ENCODE measurements around the gene VSIG4. TPM values are rescaled to one million over a fixed set of nuclear protein-coding genes. Genes with fewer than 3 reads are reported as not detected.

VSIG4 gene
- total RNA-seq, 1 donor from 2014 or later: 569 TPM

DNA sequence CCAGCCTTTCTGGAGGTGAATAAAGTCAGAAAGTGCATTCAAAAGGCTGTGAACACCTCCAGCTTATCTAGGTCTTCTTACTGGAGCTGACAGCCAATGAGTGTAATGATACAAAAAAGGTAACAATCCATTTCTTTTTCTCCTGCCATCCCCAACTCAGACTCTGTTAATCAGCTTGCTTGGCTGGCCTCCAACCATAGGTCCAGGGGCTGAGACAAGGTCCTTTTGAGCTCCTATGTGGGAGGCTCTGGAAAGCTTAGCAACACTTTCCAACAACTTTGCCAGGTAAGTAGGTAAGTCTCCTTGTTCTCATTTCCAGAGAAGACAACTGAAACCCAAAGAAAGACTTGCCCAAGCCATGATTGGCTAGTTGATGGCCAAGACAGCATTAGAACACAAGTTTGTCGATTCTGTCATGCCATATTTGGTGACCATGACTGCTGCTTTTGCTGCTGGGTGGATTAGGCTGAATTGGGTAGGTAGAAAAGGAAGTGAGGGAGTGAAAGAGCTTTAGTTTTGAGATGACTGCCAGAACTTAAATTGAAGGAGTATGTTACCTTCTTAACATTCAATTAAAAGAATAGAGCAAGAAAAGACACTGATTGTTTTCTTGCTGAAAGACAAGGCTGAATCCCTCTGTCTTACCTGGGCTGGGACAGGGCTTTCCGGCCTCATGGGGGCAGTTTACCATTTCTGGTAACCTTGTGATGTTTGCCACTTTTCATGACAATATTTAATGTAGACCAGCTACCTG is 22.8 kb downstream of the VSIG4 start:
- no peaks in the 10 kb centered on the region for H3K4me1 ChIP-seq
- no peaks in the 10 kb centered on the region for H3K9me3 ChIP-seq
- H3K36me3 ChIP-seq: no peaks in the 10 kb centered on the region
- no peak for ATAC-seq
- peak overlapping the region; percentile 66 for H3K27ac ChIP-seq
- intact Hi-C loops (cut with DNase I): no loop called here
- peak overlapping the region; percentile 39 for H3K4me3 ChIP-seq
- no peak for DNase-seq
- TF ChIP-seq, protein P1, sequence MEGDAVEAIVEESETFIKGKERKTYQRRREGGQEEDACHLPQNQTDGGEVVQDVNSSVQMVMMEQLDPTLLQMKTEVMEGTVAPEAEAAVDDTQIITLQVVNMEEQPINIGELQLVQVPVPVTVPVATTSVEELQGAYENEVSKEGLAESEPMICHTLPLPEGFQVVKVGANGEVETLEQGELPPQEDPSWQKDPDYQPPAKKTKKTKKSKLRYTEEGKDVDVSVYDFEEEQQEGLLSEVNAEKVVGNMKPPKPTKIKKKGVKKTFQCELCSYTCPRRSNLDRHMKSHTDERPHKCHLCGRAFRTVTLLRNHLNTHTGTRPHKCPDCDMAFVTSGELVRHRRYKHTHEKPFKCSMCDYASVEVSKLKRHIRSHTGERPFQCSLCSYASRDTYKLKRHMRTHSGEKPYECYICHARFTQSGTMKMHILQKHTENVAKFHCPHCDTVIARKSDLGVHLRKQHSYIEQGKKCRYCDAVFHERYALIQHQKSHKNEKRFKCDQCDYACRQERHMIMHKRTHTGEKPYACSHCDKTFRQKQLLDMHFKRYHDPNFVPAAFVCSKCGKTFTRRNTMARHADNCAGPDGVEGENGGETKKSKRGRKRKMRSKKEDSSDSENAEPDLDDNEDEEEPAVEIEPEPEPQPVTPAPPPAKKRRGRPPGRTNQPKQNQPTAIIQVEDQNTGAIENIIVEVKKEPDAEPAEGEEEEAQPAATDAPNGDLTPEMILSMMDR (IDR thresholded peaks at IDR 0.05): no peak
- no peaks in the 10 kb centered on the region for H3K27me3 ChIP-seq (ENCODE audit: low read depth)

DNA sequence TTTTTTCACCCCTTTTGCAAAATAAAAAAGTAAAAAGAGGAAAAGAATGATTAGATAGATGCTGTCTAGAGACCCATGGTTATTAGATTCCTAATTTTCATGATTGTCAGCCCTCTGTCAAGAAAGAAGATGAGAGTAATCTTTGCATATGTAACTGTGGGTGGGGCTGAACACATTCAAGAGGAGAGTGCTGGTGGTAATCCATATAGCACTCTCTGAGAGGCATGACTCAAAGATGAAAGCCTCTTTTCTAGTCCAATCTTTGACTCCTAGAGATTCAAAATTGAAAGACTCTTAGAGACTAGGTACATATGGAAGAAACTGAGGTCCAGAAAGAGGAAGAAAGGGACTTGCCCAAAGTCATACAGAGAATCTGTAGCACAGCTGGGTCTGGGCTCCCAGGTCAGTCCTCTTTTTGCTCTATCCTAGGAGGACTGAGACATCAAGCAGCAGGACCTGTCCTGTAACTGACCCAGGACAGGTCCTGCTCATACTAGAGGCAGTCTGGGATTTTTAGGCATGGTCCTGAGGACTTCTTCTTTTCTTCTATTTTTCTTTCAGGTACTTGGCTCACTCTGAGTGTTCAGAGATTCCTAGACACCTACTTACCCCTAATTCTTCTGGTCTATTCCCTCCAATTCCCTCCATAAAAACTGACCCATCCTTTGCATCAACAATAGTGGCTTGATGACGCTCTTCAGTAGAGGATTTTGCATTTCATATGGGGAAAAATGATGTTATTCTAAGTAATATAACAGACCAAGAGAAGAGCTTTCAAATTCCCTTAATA is 23.8 kb downstream of the VSIG4 start:
- Histone ChIP-seq H3K27ac (peak overlapping the region; percentile 66), H3K36me3 (no peaks in the 10 kb centered on the region), H3K9me3 (no peaks in the 10 kb centered on the region), H3K4me3 (peak overlapping the region; percentile 39), H3K27me3 (ENCODE audit: low read depth) (no peaks in the 10 kb centered on the region), H3K4me1 (no peaks in the 10 kb centered on the region)
- no peak for ATAC-seq
- TF ChIP-seq, protein P1 (IDR thresholded peaks at IDR 0.05): no peak
- no peak for DNase-seq
- intact Hi-C loops (cut with DNase I): no loop called here

DNA sequence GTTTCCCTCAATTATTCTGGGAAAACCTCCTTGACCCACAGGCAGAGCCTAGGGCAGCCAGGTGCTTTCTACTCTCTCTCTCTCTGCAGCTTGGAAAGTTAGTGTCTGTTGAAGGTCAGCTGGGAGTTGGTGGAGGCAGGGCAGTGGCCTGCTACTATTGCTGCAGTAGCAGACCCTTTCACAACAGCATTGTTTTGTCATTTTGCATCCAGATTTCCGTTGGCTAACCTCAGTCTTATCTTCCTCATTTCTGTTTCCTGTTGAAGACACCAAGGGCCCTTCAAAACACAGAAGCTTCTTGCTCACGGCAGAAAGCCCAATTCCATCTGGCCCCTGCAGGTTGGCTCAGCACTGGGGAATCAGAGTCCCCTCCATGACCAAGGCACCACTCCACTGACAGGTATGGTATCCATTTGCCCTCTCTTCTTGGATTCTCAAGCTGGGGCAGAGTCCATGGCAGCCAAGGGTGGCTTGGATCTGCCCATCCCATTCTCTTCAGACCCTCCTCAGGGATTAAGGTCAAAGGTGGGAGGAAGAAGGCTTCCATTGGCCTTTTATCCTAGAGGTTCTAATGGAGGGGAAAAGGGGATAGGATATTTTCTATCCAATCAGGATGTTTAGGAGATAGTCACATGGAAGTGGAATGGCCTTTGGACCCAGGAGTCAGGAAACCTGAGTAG is 24.6 kb downstream of the VSIG4 start:
- H3K9me3 ChIP-seq: no peaks in the 10 kb centered on the region
- H3K27ac ChIP-seq: peak overlapping the region; percentile 66
- H3K36me3 ChIP-seq: no peaks in the 10 kb centered on the region
- ATAC-seq (peak; percentile 46 to 74), DNase-seq (peak; percentile 51)
- H3K4me3 ChIP-seq: peak overlapping the region; percentile 39
- TF ChIP-seq, protein P1 (IDR thresholded peaks at IDR 0.05): no peak
- no peaks in the 10 kb centered on the region for H3K27me3 ChIP-seq (ENCODE audit: low read depth)
- intact Hi-C loops (cut with DNase I): no loop called here
- H3K4me1 ChIP-seq: no peaks in the 10 kb centered on the region

DNA sequence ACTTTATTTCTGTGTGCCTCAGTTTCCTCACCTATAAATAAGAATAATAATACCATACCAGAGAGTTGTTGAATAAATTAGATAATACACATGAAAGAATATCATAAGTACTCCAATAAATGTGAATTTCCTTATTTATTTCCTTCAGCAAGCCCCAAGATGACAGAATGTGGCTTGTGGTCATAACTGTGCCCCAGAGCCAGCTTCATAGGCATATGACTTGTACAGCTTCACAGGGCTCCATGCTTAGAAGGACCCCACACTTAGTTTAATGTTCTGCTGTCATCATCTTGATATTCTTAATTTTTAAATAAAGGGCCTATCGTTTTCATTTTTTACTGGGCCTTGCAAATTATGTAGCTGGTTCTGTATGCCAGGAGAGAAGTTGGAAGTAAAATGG is 25.3 kb downstream of the VSIG4 start:
- no peaks in the 10 kb centered on the region for H3K27me3 ChIP-seq (ENCODE audit: low read depth)
- TF ChIP-seq, protein P1 (IDR thresholded peaks at IDR 0.05): no peak
- intact Hi-C loops (cut with DNase I): no loop called here

DNA sequence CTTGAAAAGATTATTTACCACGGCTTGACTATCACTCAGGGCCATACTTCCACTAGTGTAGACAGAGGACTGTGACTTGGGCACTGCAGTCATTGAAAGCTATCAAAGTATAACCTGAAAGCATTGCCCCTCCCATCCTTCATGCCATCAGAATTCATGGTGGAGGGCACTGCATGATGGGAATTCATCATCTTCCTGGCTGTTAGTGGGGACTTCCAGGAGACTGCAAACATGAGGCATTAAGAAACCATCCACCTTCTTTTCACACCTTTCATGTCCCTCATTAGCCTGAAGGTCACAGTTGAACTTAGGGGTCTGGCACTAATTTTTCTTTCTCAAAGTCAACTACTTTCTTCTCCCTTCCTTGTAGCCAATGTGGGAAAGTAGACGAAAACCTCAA is 25.8 kb downstream of the VSIG4 start:
- peak overlapping the region; percentile 66 for H3K27ac ChIP-seq
- no peak for DNase-seq

More for the DNA sequence above, 25.3 kb downstream of the VSIG4 start:
- peak overlapping the region; percentile 66 for H3K27ac ChIP-seq
- no peaks in the 10 kb centered on the region for H3K36me3 ChIP-seq
- ATAC-seq (no peak), DNase-seq (no peak)
- H3K4me1 ChIP-seq: no peaks in the 10 kb centered on the region
- H3K4me3 ChIP-seq: no peak overlapping the region
- no peaks in the 10 kb centered on the region for H3K9me3 ChIP-seq

More for the DNA sequence above, 25.8 kb downstream of the VSIG4 start:
- H3K36me3 ChIP-seq: no peaks in the 10 kb centered on the region
- H3K9me3 ChIP-seq: no peaks in the 10 kb centered on the region
- intact Hi-C loops (cut with DNase I): no loop called here
- TF ChIP-seq, protein P1 (IDR thresholded peaks at IDR 0.05): no peak
- H3K4me1 ChIP-seq: no peaks in the 10 kb centered on the region
- H3K27me3 ChIP-seq (ENCODE audit: low read depth): no peaks in the 10 kb centered on the region
- ATAC-seq: no peak
- H3K4me3 ChIP-seq: no peak overlapping the region

Data from lower lobe of right lung (tissue), 2 donors.